Trophoblast cell (in vitro differentiated cells and primary cell): Measurements from ENCODE around the gene MED12L.

Experiments
- DNase-seq, 2 donors: peaks; one replicate each; pipeline ENCODE4 v3.0.0-alpha.2; 2016
- H2AFZ ChIP-seq: 2 replicates; pipeline ENCODE4 v1.6.1; 2013; ENCODE audit warnings: low read length, moderate library complexity, mild to moderate bottlenecking; ENCODE audit not compliant: insufficient read depth, poor library complexity
- H2AK5ac ChIP-seq: 2 replicates; pipeline ENCODE4 v1.6.1; 2013; ENCODE audit warnings: mild to moderate bottlenecking, low read length
- H2BK120ac ChIP-seq: 2 replicates; pipeline ENCODE4 v1.6.1; 2013; ENCODE audit warnings: low read length, mild to moderate bottlenecking, moderate library complexity; ENCODE audit not compliant: insufficient read depth, poor library complexity
- H2BK12ac ChIP-seq: 2 replicates; pipeline ENCODE4 v1.6.1; 2013; ENCODE audit warnings: mild to moderate bottlenecking, low read length, moderate library complexity
- H2BK5ac ChIP-seq: 2 replicates; pipeline ENCODE4 v1.6.1; 2013; ENCODE audit warnings: low read length, low read depth, moderate library complexity, mild to moderate bottlenecking; ENCODE audit not compliant: poor library complexity
- H3K14ac ChIP-seq: 2 replicates; pipeline ENCODE4 v1.6.1; 2013; ENCODE audit warnings: mild to moderate bottlenecking, low read length
- H3K18ac ChIP-seq: 2 replicates; pipeline ENCODE4 v1.6.1; 2013; ENCODE audit warnings: mild to moderate bottlenecking, low read length
- H3K23ac ChIP-seq: 2 replicates; pipeline ENCODE4 v1.6.1; 2013; ENCODE audit warnings: low read length
- H3K27ac ChIP-seq: 2 replicates; pipeline ENCODE4 v1.5.1; 2013; ENCODE audit warnings: low read depth, mild to moderate bottlenecking, inconsistent platforms, low read length, moderate library complexity
- H3K27me3 ChIP-seq: 2 replicates; pipeline ENCODE4 v1.6.1; 2013; ENCODE audit warnings: inconsistent platforms, mild to moderate bottlenecking, low read length, moderate library complexity; ENCODE audit not compliant: insufficient read depth
- H3K36me3 ChIP-seq, 2 experiments: 1 replicate in 1 of 2; 2 replicates in 1 of 2; pipeline ENCODE4 v1.6.1; 2013; ENCODE audit warnings: low read length in 2 of 2, mild to moderate bottlenecking in 2 of 2, moderate library complexity in 1 of 2; ENCODE audit not compliant: insufficient read depth in 2 of 2, control insufficient read depth in 1 of 2
- H3K4ac ChIP-seq: 2 replicates; pipeline ENCODE4 v1.6.1; 2013; ENCODE audit warnings: low read depth, mild to moderate bottlenecking, low read length, moderate library complexity
- H3K4me1 ChIP-seq, 2 experiments: 1 replicate in 1 of 2; 2 replicates in 1 of 2; pipeline ENCODE4 v1.6.1; 2013; ENCODE audit warnings: low read length in 2 of 2, mild to moderate bottlenecking in 2 of 2, moderate library complexity in 1 of 2; ENCODE audit not compliant: insufficient read depth in 2 of 2, control insufficient read depth in 1 of 2
- H3K4me2 ChIP-seq: 2 replicates; pipeline ENCODE4 v1.6.1; 2013; ENCODE audit warnings: inconsistent platforms, mild to moderate bottlenecking, low read length, moderate library complexity
- H3K4me3 ChIP-seq: 2 replicates; pipeline ENCODE4 v1.5.1; 2013; ENCODE audit warnings: mild to moderate bottlenecking, low read depth, low read length, inconsistent platforms
- H3K79me1 ChIP-seq: one replicate; pipeline ENCODE4 v1.6.1; 2013; ENCODE audit warnings: low read length
- H3K79me2 ChIP-seq: 2 replicates; pipeline ENCODE4 v1.6.1; 2013; ENCODE audit warnings: low read length, mild to moderate bottlenecking; ENCODE audit not compliant: control insufficient read depth, insufficient read depth, poor library complexity
- H3K9ac ChIP-seq: 2 replicates; pipeline ENCODE4 v1.6.1; 2013; ENCODE audit warnings: mild to moderate bottlenecking, low read length
- H3K9me3 ChIP-seq: 2 replicates; pipeline ENCODE4 v1.6.1; 2013; ENCODE audit warnings: low read depth, mild to moderate bottlenecking, control low read depth, inconsistent platforms, low read length; ENCODE audit not compliant: insufficient read depth
- H4K12ac ChIP-seq: 2 replicates; pipeline ENCODE4 v1.6.1; 2013; ENCODE audit warnings: low read depth, mild to moderate bottlenecking, low read length, moderate library complexity
- H4K8ac ChIP-seq: 2 replicates; pipeline ENCODE4 v1.6.1; 2013; ENCODE audit warnings: low read depth, mild to moderate bottlenecking, low read length, moderate library complexity
- H4K91ac ChIP-seq: one replicate; pipeline ENCODE4 v1.6.1; 2013; ENCODE audit warnings: low read depth, mild to moderate bottlenecking, low read length, moderate library complexity
- WGBS: extraction: QIAGEN DNeasy Blood & Tissue Kit; methylation state at CpG from one replicate; pipeline ENCODE4 v1.1.7; 2013; ENCODE audit warnings: missing lambda C conversion rate; ENCODE audit not compliant: insufficient read length, insufficient coverage; ENCODE audit errors: extremely low coverage; 5-methylcytosine and 5-hydroxymethylcytosine counted together

MED12L gene

DNA sequence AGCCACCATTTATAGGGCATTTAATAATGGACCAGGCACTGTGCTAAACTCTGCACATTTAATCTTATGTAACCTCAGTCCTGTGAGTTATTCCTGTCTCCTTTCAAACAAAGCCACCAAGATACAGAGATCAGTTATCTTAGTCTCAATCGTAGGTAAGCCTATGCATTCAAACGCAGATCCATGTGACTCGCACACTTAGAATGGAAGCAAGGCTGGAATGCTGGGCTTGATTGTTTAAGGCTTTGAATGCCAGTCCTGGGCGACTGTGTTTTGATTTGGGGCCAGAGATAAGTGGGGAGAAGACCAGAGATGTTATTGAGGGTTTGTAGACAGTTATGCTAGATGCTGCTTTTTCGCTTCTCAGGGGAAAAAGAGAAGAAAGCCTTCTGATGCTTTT, 22.2 kb downstream of the MED12L start:
- Histone ChIP-seq H2BK120ac (peak overlapping the region; percentile 68), H2BK12ac (no peak overlapping the region), H3K4me2 (peak overlapping the region; percentile 22), H4K8ac (no peak overlapping the region), H3K79me2 (peaks cover 33% of the 10 kb centered on the region), H2AK5ac (no peak overlapping the region), H3K9ac (no peak overlapping the region), H4K12ac (no peak overlapping the region), H3K23ac (no peak overlapping the region), H4K91ac (peak overlapping the region; percentile 75), H3K14ac (no peak overlapping the region), H2AFZ (no peak overlapping the region), H3K27ac (peak overlapping the region; percentile 90), H3K79me1 (peaks cover 22% of the 10 kb centered on the region), H2BK5ac (peak overlapping the region; percentile 18), H3K4me1 (peaks cover 27 to 41% of the 10 kb centered on the region in 2 experiments), H3K36me3 (no peaks in the 10 kb centered on the region), H3K4me3 (no peak overlapping the region), H3K4ac (no peak overlapping the region), H3K9me3 (no peaks in the 10 kb centered on the region), H3K27me3 (no peaks in the 10 kb centered on the region), H3K18ac (no peak overlapping the region)
- no CpG with 5 or more reads among the region's 5 CpGs for WGBS
- peak in 1 of 2 donors; percentile 38 for DNase-seq

DNA sequence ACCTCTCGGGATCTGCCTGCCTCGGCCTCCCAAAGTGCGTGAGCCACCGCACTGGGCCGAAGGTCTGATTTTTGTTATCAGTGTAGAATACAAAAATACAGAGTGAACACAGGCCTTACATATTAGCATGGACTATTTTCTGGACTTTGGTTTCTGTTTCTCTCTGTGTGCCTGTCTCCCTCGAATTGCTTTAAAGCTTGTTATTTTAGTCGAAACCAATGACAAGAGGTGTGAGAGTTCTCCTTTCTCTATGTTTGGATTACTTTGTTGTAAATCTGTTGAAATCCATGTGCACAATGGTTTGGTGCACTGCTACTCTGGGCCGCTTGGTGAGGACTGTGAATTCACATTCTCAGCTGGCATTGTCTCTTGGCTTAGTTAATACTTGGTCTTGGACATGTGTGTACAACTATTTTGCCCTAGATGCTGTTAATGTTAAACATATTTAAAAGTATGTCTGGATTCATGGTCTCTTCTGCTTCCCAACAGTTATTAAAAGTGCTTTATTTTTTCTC, 23.9 kb downstream of the MED12L start:
- peak overlapping the region; percentile 95 for H3K4ac ChIP-seq
- H2AFZ ChIP-seq, result no peak overlapping the region
- H4K12ac ChIP-seq, result peak overlapping the region; percentile 71
- H3K14ac ChIP-seq, result peak overlapping the region; percentile 58
- peak overlapping the region; percentile 75 for H2BK5ac ChIP-seq
- no CpG with 5 or more reads among the region's 8 CpGs for WGBS
- H3K27me3 ChIP-seq, result no peaks in the 10 kb centered on the region
- peak overlapping the region; percentile 70 for H4K91ac ChIP-seq
- H3K36me3 ChIP-seq, result no peaks in the 10 kb centered on the region
- no peak overlapping the region for H3K4me2 ChIP-seq
- H2BK12ac ChIP-seq, result peak overlapping the region; percentile 27
- H4K8ac ChIP-seq, result peak overlapping the region; percentile 43
- H3K27ac ChIP-seq, result peak overlapping the region; percentile 59
- H3K18ac ChIP-seq, result peak overlapping the region; percentile 68
- H3K79me2 ChIP-seq, result peaks cover 33% of the 10 kb centered on the region
- H3K9ac ChIP-seq, result no peak overlapping the region
- H3K23ac ChIP-seq, result no peak overlapping the region
- DNase-seq, result no peak
- H3K4me1 ChIP-seq, result peaks cover 27 to 41% of the 10 kb centered on the region in 2 experiments
- H3K4me3 ChIP-seq, result no peak overlapping the region
- peaks cover 22% of the 10 kb centered on the region for H3K79me1 ChIP-seq
- H2AK5ac ChIP-seq, result peak overlapping the region; percentile 85
- no peaks in the 10 kb centered on the region for H3K9me3 ChIP-seq
- peak overlapping the region; percentile 53 for H2BK120ac ChIP-seq

DNA sequence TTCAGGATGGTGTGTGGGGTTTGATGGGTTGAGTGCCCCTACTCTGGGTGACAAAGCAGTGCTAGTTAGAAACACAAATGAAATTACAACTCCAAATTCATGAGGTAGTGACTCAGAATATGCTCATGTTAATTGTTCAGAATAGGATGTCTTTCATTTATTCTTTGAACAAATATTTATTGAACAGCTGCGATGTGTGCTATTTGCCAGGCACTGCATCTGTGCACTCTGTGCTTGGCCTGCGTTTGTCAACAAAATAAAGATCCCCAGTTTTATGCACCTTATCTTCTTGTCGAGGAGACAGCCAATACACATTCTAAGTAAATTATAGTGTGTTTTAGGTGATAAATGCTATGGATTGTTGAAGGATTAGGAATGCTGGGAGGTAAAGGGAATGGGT, 27.3 kb downstream of the MED12L start:
- H4K91ac ChIP-seq, result no peak overlapping the region
- H2BK120ac ChIP-seq, result no peak overlapping the region
- H2BK12ac ChIP-seq, result no peak overlapping the region
- no peak overlapping the region for H4K12ac ChIP-seq
- H3K36me3 ChIP-seq, result no peaks in the 10 kb centered on the region
- no peak overlapping the region for H3K4me2 ChIP-seq
- no peak overlapping the region for H3K18ac ChIP-seq
- no peaks in the 10 kb centered on the region for H3K9me3 ChIP-seq
- WGBS, result no CpG with 5 or more reads among the region's 3 CpGs
- H2BK5ac ChIP-seq, result no peak overlapping the region
- H4K8ac ChIP-seq, result no peak overlapping the region
- DNase-seq, result no peak
- H3K27ac ChIP-seq, result no peak overlapping the region
- peaks cover 13 to 25% of the 10 kb centered on the region in 2 experiments for H3K4me1 ChIP-seq
- no peak overlapping the region for H3K9ac ChIP-seq
- no peak overlapping the region for H2AK5ac ChIP-seq
- peaks cover 30% of the 10 kb centered on the region for H3K79me2 ChIP-seq
- H3K23ac ChIP-seq, result no peak overlapping the region
- no peak overlapping the region for H2AFZ ChIP-seq
- no peak overlapping the region for H3K14ac ChIP-seq
- peak overlapping the region; percentile 53 for H3K4ac ChIP-seq
- H3K79me1 ChIP-seq, result peaks cover 10% of the 10 kb centered on the region
- H3K27me3 ChIP-seq, result no peaks in the 10 kb centered on the region
- no peak overlapping the region for H3K4me3 ChIP-seq

DNA sequence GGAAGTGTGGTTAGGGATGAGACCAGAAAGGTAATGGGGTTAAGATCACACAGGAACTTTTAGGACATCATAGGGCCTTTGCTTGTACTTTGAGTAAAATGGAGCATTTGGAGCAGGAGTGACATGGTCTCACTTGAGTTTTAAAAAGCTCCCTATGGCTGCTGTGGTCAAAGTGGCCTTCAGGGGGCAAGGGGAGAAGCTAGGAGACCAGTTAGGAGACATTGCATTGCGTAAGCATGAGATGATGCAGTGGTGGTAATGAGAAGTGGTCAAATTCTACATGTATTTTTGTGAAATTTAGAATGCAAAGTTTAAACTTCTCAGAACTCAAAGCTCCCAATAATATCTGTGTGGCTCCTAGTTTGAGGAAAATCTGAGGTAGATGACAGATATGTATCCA, 27.9 kb downstream of the MED12L start:
- no peaks in the 10 kb centered on the region for H3K27me3 ChIP-seq
- no peak overlapping the region for H4K12ac ChIP-seq
- no peak overlapping the region for H4K91ac ChIP-seq
- H3K23ac ChIP-seq, result no peak overlapping the region
- no peak overlapping the region for H2AK5ac ChIP-seq
- peak overlapping the region; percentile 5 for H3K4ac ChIP-seq
- H2BK120ac ChIP-seq, result no peak overlapping the region
- H3K36me3 ChIP-seq, result no peaks in the 10 kb centered on the region
- no peak overlapping the region for H3K14ac ChIP-seq
- peaks cover 13 to 23% of the 10 kb centered on the region in 2 experiments for H3K4me1 ChIP-seq
- no peak overlapping the region for H2BK5ac ChIP-seq
- WGBS, result no CpG with 5 or more reads among the region's 1 CpG
- H3K4me2 ChIP-seq, result no peak overlapping the region
- no peak for DNase-seq
- H2AFZ ChIP-seq, result no peak overlapping the region
- no peaks in the 10 kb centered on the region for H3K9me3 ChIP-seq
- no peak overlapping the region for H2BK12ac ChIP-seq
- H3K27ac ChIP-seq, result no peak overlapping the region
- no peak overlapping the region for H4K8ac ChIP-seq
- H3K18ac ChIP-seq, result no peak overlapping the region
- H3K9ac ChIP-seq, result no peak overlapping the region
- H3K79me1 ChIP-seq, result peaks cover 5% of the 10 kb centered on the region
- H3K79me2 ChIP-seq, result peaks cover 30% of the 10 kb centered on the region
- H3K4me3 ChIP-seq, result no peak overlapping the region
